Neural crest cell (in vitro differentiated cells): Measurements from ENCODE around the gene MET. TPM values are rescaled to one million over a fixed set of nuclear protein-coding genes. Genes with fewer than 3 reads are reported as not detected.

Source experiments
- DNase-seq: peaks from one replicate; pipeline ENCODE4 v3.0.0; 2021; ENCODE audit warnings: low read depth, mixed read lengths, low spot score
- H3K27ac Mint-ChIP-seq: one replicate; pipeline ENCODE4 v1.8.0; 2021; ENCODE audit warnings: mild to moderate bottlenecking, mixed read lengths; ENCODE audit not compliant: unreplicated experiment
- H3K27me3 Mint-ChIP-seq: 2 replicates; pipeline ENCODE4 v1.8.0; 2021; ENCODE audit warnings: low read depth, mild to moderate bottlenecking, mixed read lengths
- H3K36me3 Mint-ChIP-seq: 2 replicates; pipeline ENCODE4 v1.8.0; 2021; ENCODE audit warnings: low read depth, mild to moderate bottlenecking, mixed read lengths
- H3K4me1 Mint-ChIP-seq: 2 replicates; pipeline ENCODE4 v1.8.0; 2021; ENCODE audit warnings: mixed read lengths
- H3K4me3 Mint-ChIP-seq: one replicate; pipeline ENCODE4 v1.8.0; 2021; ENCODE audit warnings: mild to moderate bottlenecking, mixed read lengths
- H3K9me3 Mint-ChIP-seq: 2 replicates; pipeline ENCODE4 v1.8.0; 2021; ENCODE audit warnings: mixed read lengths
- CTCF ChIP-seq: fragments of 200-600 bp; sonication (generic); conservative IDR thresholded peaks from 2 replicates; pipeline ENCODE4 v1.5.0; 2021; ENCODE audit warnings: antibody characterized with exemption, mild to moderate bottlenecking
- total RNA-seq: library from RNA; stranded (reverse); gene quantifications from 2 replicates; pipeline ENCODE4 v1.2.1, GENCODE V29; 2021

The MET gene
- total RNA-seq, 1 donor from 2014 or later, result 4.0 TPM

GRCh38 chr7:116724560-116725231, 52.7 kb downstream of the MET start:
- Mint-ChIP-seq H3K27me3 (no peaks in the 10 kb centered on the region), H3K27ac (no peak overlapping the region), H3K9me3 (no peaks in the 10 kb centered on the region), H3K4me1 (no peaks in the 10 kb centered on the region), H3K4me3 (no peak overlapping the region), H3K36me3 (no peaks in the 10 kb centered on the region)
- DNase-seq, result no peak
- TF ChIP-seq CTCF, result no peak

- Mint-ChIP-seq H3K27ac (no peak overlapping the region), H3K27me3 (no peaks in the 10 kb centered on the region), H3K4me3 (no peak overlapping the region), H3K4me1 (no peaks in the 10 kb centered on the region), H3K36me3 (no peaks in the 10 kb centered on the region), H3K9me3 (no peaks in the 10 kb centered on the region)
- no peak for TF ChIP-seq CTCF
- DNase-seq, result no peak
These were observed 54.2 kb downstream of the MET start for GRCh38 chr7:116726149-116726548.

- Mint-ChIP-seq H3K4me1 (no peaks in the 10 kb centered on the region), H3K36me3 (no peaks in the 10 kb centered on the region), H3K4me3 (no peak overlapping the region), H3K27me3 (no peaks in the 10 kb centered on the region), H3K9me3 (no peaks in the 10 kb centered on the region), H3K27ac (no peak overlapping the region)
- no peak for TF ChIP-seq CTCF
- no peak for DNase-seq
These were observed 54.9 kb downstream of the MET start for GRCh38 chr7:116726713-116727431.

- Mint-ChIP-seq H3K27ac (no peak overlapping the region), H3K4me3 (no peak overlapping the region)
These were observed 55.5 kb downstream of the MET start for GRCh38 chr7:116727432-116728009.

GRCh38 chr7:116728413-116728812, 56.4 kb downstream of the MET start:
- no peak for TF ChIP-seq CTCF
- Mint-ChIP-seq H3K9me3 (no peaks in the 10 kb centered on the region), H3K27ac (no peak overlapping the region), H3K4me3 (no peak overlapping the region), H3K4me1 (peaks cover 4% of the 10 kb centered on the region), H3K36me3 (no peaks in the 10 kb centered on the region), H3K27me3 (no peaks in the 10 kb centered on the region)
- DNase-seq, result no peak

More at GRCh38 chr7:116727432-116728009, 55.5 kb downstream of the MET start:
- no peak for TF ChIP-seq CTCF
- no peak for DNase-seq
- no peaks in the 10 kb centered on the region for H3K27me3 Mint-ChIP-seq
- no peaks in the 10 kb centered on the region for H3K4me1 Mint-ChIP-seq
- no peaks in the 10 kb centered on the region for H3K9me3 Mint-ChIP-seq
- H3K36me3 Mint-ChIP-seq, result no peaks in the 10 kb centered on the region
